HepG2 (cell line): Measurements from ENCODE around the gene ING1. TPM values are rescaled to one million over a fixed set of nuclear protein-coding genes. Genes with fewer than 3 reads are reported as not detected.

Source experiments
- ATF1 ChIP-seq: IDR thresholded peaks from 2 replicates; pipeline ENCODE4 v1.6.1; 2016; ENCODE audit warnings: mild to moderate bottlenecking, control low read depth
- CHD4 ChIP-seq: fragments of 200-600 bp; sonication (generic); IDR thresholded peaks from 2 replicates; pipeline ENCODE4 v1.7.0; 2017; ENCODE audit warnings: mild to moderate bottlenecking, low read length, borderline replicate concordance
- E2F5 ChIP-seq: sonication (generic); formaldehyde crosslinking; conservative IDR thresholded peaks from 2 replicates; pipeline ENCODE4 v1.4.0; 2020; ENCODE audit warnings: missing genetic modification reagents
- ELF4 ChIP-seq: sonication (generic); formaldehyde crosslinking; IDR thresholded peaks from 2 replicates; pipeline ENCODE4 v1.5.0; 2020; ENCODE audit warnings: missing genetic modification reagents, mild to moderate bottlenecking, moderate library complexity, borderline replicate concordance
- EP300 ChIP-seq, 3 experiments: sonication (generic) in 1 of 3; formaldehyde crosslinking in 1 of 3; IDR thresholded peaks; 2 replicates each; pipeline versions ENCODE4 v1.5.1 to v1.6.1; 2011 to 2020; ENCODE audit warnings: low read depth in 2 of 3, low read length in 2 of 3, borderline replicate concordance in 1 of 3, improper control_type of control experiment in 1 of 3, mild to moderate bottlenecking in 1 of 3, missing genetic modification reagents in 1 of 3, moderate library complexity in 1 of 3
- ETV6 ChIP-seq: sonication (generic); formaldehyde crosslinking; conservative IDR thresholded peaks from 2 replicates; pipeline ENCODE4 v1.4.0; 2020; ENCODE audit warnings: missing genetic modification reagents
- MAF1 ChIP-seq: sonication (generic); formaldehyde crosslinking; IDR thresholded peaks from 2 replicates; pipeline ENCODE4 v1.5.0; 2020; ENCODE audit warnings: missing genetic modification reagents, borderline replicate concordance
- MAFK ChIP-seq, 2 experiments: IDR thresholded peaks in 1 of 2; conservative IDR thresholded peaks in 1 of 2; 2 replicates each; pipeline ENCODE4 v1.6.1; 2011; ENCODE audit warnings: improper control_type of control experiment in 2 of 2, low read length in 2 of 2
- MAZ ChIP-seq, 2 experiments: sonication (generic) in 1 of 2; formaldehyde crosslinking in 1 of 2; IDR thresholded peaks; 2 replicates each; pipeline versions ENCODE4 v1.5.0 to v1.6.1; 2012 to 2020; ENCODE audit warnings: low read depth in 2 of 2, mild to moderate bottlenecking in 2 of 2, borderline replicate concordance in 1 of 2, improper control_type of control experiment in 1 of 2, low read length in 1 of 2, missing genetic modification reagents in 1 of 2, moderate library complexity in 1 of 2
- MTA1 ChIP-seq: sonication (generic); formaldehyde crosslinking; IDR thresholded peaks from 2 replicates; pipeline ENCODE4 v1.4.0; 2020; ENCODE audit warnings: missing genetic modification reagents, mild to moderate bottlenecking, borderline replicate concordance
- PHB2 ChIP-seq: fragments of 450-650 bp; IDR thresholded peaks from 2 replicates; pipeline ENCODE4 v1.6.1; 2018; ENCODE audit not compliant: partially characterized antibody
- PPARG ChIP-seq: conservative IDR thresholded peaks from 2 replicates; pipeline ENCODE4 v1.6.1; 2016; ENCODE audit warnings: missing biosample characterization, missing genetic modification reagents
- RNF2 ChIP-seq: fragments of 450-650 bp; conservative IDR thresholded peaks from 2 replicates; pipeline ENCODE4 v1.6.1; 2016; ENCODE audit warnings: low read depth
- SMAD1 ChIP-seq: sonication (generic); formaldehyde crosslinking; IDR thresholded peaks from 2 replicates; pipeline ENCODE4 v1.4.0; 2020; ENCODE audit warnings: missing genetic modification reagents, low read depth, mild to moderate bottlenecking, borderline replicate concordance
- ZNF292 ChIP-seq: sonication (generic); formaldehyde crosslinking; IDR thresholded peaks from 2 replicates; pipeline ENCODE4 v1.8.1; 2022; ENCODE audit warnings: mild to moderate bottlenecking, low read depth, missing genetic modification reagents, borderline replicate concordance
- ZNF30 ChIP-seq: sonication (generic); formaldehyde crosslinking; IDR thresholded peaks from 2 replicates; pipeline ENCODE4 v1.5.0; 2020; ENCODE audit warnings: mild to moderate bottlenecking, missing genetic modification reagents
- ZNF407 ChIP-seq: sonication (generic); formaldehyde crosslinking; IDR thresholded peaks from one replicate; pipeline ENCODE4 v1.5.1; 2020; ENCODE audit warnings: mild to moderate bottlenecking, missing genetic modification reagents; ENCODE audit errors: not compliant biosample characterization
- ZNF550 ChIP-seq: sonication (generic); formaldehyde crosslinking; IDR thresholded peaks from 2 replicates; pipeline ENCODE4 v1.4.0; 2020; ENCODE audit warnings: mild to moderate bottlenecking, missing genetic modification reagents, borderline replicate concordance
- ZNF562 ChIP-seq: sonication (generic); formaldehyde crosslinking; IDR thresholded peaks from 2 replicates; pipeline ENCODE4 v1.8.0; 2022; ENCODE audit warnings: missing genetic modification reagents, borderline replicate concordance
- ZNF652 ChIP-seq: IDR thresholded peaks from 2 replicates; pipeline ENCODE4 v1.6.1; 2016; ENCODE audit warnings: low read depth, borderline replicate concordance
- ZSCAN22 ChIP-seq: sonication (generic); formaldehyde crosslinking; IDR thresholded peaks from 2 replicates; pipeline ENCODE4 v1.4.0; 2020; ENCODE audit warnings: mild to moderate bottlenecking, missing genetic modification reagents
- polyA plus RNA-seq, 8 experiments: library from polyadenylated mRNA; depleted of rRNA in 3 of 8; stranded (reverse) in 7 of 8; unstranded in 1 of 8; fragments of >200 nt; fragmentation: Illumina TruSeq in 4 of 8; extraction: Trizol in 4 of 8; gene quantifications; 2 replicates each; pipeline versions ENCODE4 v1.2.1 to v1.2.3, GENCODE V29; 2011 to 2016; ENCODE audit warnings: low read depth in 4 of 8, missing spikeins in 1 of 8, mixed read lengths in 1 of 8; ENCODE audit not compliant: insufficient read depth in 1 of 8
- total RNA-seq, 5 experiments: library from RNA; depleted of rRNA; stranded (reverse); fragments of >200 nt; fragmentation: Illumina TruSeq; extraction: Trizol; gene quantifications; 2 replicates each; pipeline ENCODE4 v1.2.3, GENCODE V29; 2016; ENCODE audit warnings: low read depth in 1 of 5

Gene ING1
- total and polyA plus RNA-seq, 2 of the 13 experiments (the other 11 are each of a cell fraction or from before 2014, with no cell fraction given), result 8.1 to 16.1 TPM

DNA sequence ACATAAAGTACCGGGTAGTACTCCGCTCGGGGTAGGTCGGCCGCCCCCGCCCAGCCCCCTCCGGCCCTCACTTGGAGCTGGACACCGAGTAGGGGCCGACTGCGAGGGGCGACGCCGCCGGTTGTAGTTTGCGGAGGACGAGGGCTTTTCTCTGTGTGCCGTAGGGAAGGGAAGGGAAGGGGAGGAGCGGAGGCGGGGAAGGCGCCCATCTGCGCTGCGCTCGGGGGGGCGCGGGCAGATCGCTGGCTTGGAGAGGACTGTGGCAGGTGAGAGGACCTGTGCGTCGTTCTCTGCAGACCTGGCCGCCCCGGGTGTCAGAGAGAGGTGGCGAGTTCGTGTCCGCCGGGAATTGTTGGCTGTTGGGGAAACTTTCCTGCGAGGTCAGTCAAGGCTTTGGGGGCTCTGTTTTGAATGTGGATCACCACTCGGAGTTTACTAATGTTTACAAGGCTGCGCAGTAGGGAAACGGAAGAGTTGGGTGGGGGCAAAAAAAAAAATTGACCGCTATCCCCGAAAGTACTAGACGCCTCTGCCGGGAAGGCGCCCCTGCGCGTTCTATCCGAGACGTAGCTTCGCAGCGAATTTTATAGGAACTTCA is 1.4 kb downstream of the ING1 start (continued):
- TF ChIP-seq E2F5 (no peak), ZNF550 (CRISPR knock-in tag) (no peak), SMAD1 (CRISPR knock-in tag) (no peak), ETV6 (CRISPR knock-in tag) (no peak), EP300 (IDR thresholded peaks at IDR 0.05; ENCODE audit: low read depth in 2 of 2, low read length in 2 of 2) (no peak), EP300 (CRISPR knock-in tag; IDR thresholded peaks at IDR 0.05; ENCODE audit: borderline replicate concordance) (no peak), PPARG (CRISPR knock-in tag) (peak; percentile 8; the same call in 1 of the 2 replicates), MAZ (IDR thresholded peaks at IDR 0.05; ENCODE audit: borderline replicate concordance, low read depth, low read length) (peak; percentile 86), MAZ (CRISPR knock-in tag; IDR thresholded peaks at IDR 0.05; ENCODE audit: low read depth) (no peak; the same call in none of the 2 replicates), RNF2 (peak; percentile 53; the same call in 1 of the 2 replicates), ELF4 (CRISPR knock-in tag) (no peak), MAF1 (no peak; the same call in 1 of the 2 replicates), ZNF562 (CRISPR knock-in tag) (no peak), ZSCAN22 (CRISPR knock-in tag) (no peak), PHB2 (no peak), MTA1 (CRISPR knock-in tag) (no peak), ZNF292 (CRISPR knock-in tag) (no peak), ZNF407 (CRISPR knock-in tag) (no peak), CHD4 (no peak), MAFK (conservative IDR thresholded peaks at IDR 0.05 in 1 of 2, IDR thresholded peaks at IDR 0.05 in 1 of 2; ENCODE audit: low read length in 2 of 2) (no peak), ZNF30 (CRISPR knock-in tag) (no peak), ATF1 (CRISPR knock-in tag) (no peak), ZNF652 (CRISPR knock-in tag) (no peak)
